ENCODE results near the gene GBP3.
"Not testable (repeated sequence)": the region's sequence is repeated elsewhere in the genome, so short reads cannot be mapped to it uniquely, and the experiment has no call there.

GBP3 gene

GRCh38 chr1:88979054-88979748 is 43.5 kb downstream of the GBP3 start:
- ATAC-seq, result peak; percentile 55
- TF ChIP-seq ZNF8 (CRISPR knock-in tag; IDR thresholded peaks at IDR 0.05) (no peak), ZFP30 (CRISPR knock-in tag; IDR thresholded peaks at IDR 0.05) (no peak), ISL1 (CRISPR knock-in tag; IDR thresholded peaks at IDR 0.05) (peak; percentile 54)

GRCh38 chr1:88976235-88976634 is 46.4 kb downstream of the GBP3 start:
- ATAC-seq, result no peak
- TF ChIP-seq TSHZ2 (CRISPR knock-in tag; IDR thresholded peaks at IDR 0.05) (no peak), GLIS3 (CRISPR knock-in tag; IDR thresholded peaks at IDR 0.05) (no peak), ESRRG (CRISPR knock-in tag; IDR thresholded peaks at IDR 0.05) (no peak), TOX (CRISPR knock-in tag; IDR thresholded peaks at IDR 0.05; ENCODE audit: borderline replicate concordance) (no peak), CREB5 (CRISPR knock-in tag; IDR thresholded peaks at IDR 0.05; ENCODE audit: low read depth) (no peak), ZC3H10 (CRISPR knock-in tag; IDR thresholded peaks at IDR 0.05) (no peak), TCF4 (CRISPR knock-in tag; IDR thresholded peaks at IDR 0.05; ENCODE audit: borderline replicate concordance) (no peak), ZFP3 (CRISPR knock-in tag; IDR thresholded peaks at IDR 0.05) (no peak), BACH2 (CRISPR knock-in tag; IDR thresholded peaks at IDR 0.05; ENCODE audit: borderline replicate concordance) (no peak), PPARA (CRISPR knock-in tag; IDR thresholded peaks at IDR 0.05; ENCODE audit: borderline replicate concordance) (no peak), PATZ1 (CRISPR knock-in tag; IDR thresholded peaks at IDR 0.05; ENCODE audit: borderline replicate concordance) (no peak), ARNTL (CRISPR knock-in tag; IDR thresholded peaks at IDR 0.05; ENCODE audit: borderline replicate concordance, low read depth) (no peak), CSRNP3 (CRISPR knock-in tag; IDR thresholded peaks at IDR 0.05) (no peak), ZNF565 (CRISPR knock-in tag; conservative IDR thresholded peaks at IDR 0.05; ENCODE audit: low read depth) (no peak), SNAI2 (CRISPR knock-in tag; IDR thresholded peaks at IDR 0.05) (no peak)

- ATAC-seq, result not testable (repeated sequence)
Measured at GRCh38 chr1:88974616-88975172, 48.0 kb downstream of the GBP3 start.

GRCh38 chr1:88973520-88974137 is 49.0 kb downstream of the GBP3 start:
- peak; percentile 76 for ATAC-seq
- TF ChIP-seq BACH2 (CRISPR knock-in tag; IDR thresholded peaks at IDR 0.05; ENCODE audit: borderline replicate concordance), result no peak
- TF ChIP-seq RARB (CRISPR knock-in tag; IDR thresholded peaks at IDR 0.05), result no peak
- TF ChIP-seq OSR1 (CRISPR knock-in tag; IDR thresholded peaks at IDR 0.05), result no peak
- TF ChIP-seq CREB5 (CRISPR knock-in tag; IDR thresholded peaks at IDR 0.05; ENCODE audit: low read depth), result no peak
- TF ChIP-seq CSRNP3 (CRISPR knock-in tag; IDR thresholded peaks at IDR 0.05), result no peak
- TF ChIP-seq SNAI2 (CRISPR knock-in tag; IDR thresholded peaks at IDR 0.05), result no peak
- no peak for TF ChIP-seq ZNF8 (CRISPR knock-in tag; IDR thresholded peaks at IDR 0.05)
- TF ChIP-seq PATZ1 (CRISPR knock-in tag; IDR thresholded peaks at IDR 0.05; ENCODE audit: borderline replicate concordance), result no peak

All from SK-N-SH treated with all-trans-retinoic acid at 6 μM for 48 hours (cell line).